ENCODE measurements around the gene MAPK11. TPM values are rescaled to one million over a fixed set of nuclear protein-coding genes. Genes with fewer than 3 reads are reported as not detected.

Gene MAPK11
- total and polyA plus RNA-seq, 9 of the 15 experiments (the other 6 are each of a cell fraction or from before 2014, with no cell fraction given): 0.06 to 14.6 (median 5.3) TPM

DNA sequence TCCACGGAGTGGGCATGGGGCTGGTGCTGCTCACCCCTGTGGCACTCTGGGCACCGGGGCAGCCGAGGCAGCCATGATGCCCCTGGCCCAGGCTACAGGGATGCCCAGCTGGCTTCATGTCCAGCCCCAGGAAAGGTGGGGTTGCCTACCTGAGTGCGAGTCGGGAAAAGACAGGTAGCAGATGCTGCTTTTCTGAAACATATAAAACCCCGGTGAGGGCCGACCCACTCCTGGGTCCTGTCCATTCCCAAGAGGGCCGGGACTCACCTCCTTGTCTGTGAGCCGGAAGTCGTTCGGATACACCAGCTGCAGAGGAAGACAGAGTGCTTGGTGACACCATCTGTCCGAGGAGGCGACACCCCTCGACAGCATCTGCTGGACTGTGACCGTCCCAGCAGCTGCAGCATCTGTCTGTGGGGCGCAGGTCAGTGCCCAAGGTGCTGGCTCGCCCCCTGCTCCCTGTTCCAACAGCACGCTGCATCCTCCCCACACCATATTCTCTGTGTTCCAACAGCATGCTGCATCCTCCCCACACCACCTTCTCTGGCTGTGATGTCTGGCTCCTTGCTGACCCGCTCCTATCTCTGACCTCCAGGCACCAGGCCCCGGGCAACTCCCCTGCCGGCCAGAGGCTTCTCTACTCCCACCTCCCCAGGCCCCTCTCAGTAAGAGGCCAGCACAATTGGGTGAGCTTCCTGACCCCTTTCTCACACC is 48.7 kb upstream of the MAPK11 start (continued):
- TF ChIP-seq, protein P1, sequence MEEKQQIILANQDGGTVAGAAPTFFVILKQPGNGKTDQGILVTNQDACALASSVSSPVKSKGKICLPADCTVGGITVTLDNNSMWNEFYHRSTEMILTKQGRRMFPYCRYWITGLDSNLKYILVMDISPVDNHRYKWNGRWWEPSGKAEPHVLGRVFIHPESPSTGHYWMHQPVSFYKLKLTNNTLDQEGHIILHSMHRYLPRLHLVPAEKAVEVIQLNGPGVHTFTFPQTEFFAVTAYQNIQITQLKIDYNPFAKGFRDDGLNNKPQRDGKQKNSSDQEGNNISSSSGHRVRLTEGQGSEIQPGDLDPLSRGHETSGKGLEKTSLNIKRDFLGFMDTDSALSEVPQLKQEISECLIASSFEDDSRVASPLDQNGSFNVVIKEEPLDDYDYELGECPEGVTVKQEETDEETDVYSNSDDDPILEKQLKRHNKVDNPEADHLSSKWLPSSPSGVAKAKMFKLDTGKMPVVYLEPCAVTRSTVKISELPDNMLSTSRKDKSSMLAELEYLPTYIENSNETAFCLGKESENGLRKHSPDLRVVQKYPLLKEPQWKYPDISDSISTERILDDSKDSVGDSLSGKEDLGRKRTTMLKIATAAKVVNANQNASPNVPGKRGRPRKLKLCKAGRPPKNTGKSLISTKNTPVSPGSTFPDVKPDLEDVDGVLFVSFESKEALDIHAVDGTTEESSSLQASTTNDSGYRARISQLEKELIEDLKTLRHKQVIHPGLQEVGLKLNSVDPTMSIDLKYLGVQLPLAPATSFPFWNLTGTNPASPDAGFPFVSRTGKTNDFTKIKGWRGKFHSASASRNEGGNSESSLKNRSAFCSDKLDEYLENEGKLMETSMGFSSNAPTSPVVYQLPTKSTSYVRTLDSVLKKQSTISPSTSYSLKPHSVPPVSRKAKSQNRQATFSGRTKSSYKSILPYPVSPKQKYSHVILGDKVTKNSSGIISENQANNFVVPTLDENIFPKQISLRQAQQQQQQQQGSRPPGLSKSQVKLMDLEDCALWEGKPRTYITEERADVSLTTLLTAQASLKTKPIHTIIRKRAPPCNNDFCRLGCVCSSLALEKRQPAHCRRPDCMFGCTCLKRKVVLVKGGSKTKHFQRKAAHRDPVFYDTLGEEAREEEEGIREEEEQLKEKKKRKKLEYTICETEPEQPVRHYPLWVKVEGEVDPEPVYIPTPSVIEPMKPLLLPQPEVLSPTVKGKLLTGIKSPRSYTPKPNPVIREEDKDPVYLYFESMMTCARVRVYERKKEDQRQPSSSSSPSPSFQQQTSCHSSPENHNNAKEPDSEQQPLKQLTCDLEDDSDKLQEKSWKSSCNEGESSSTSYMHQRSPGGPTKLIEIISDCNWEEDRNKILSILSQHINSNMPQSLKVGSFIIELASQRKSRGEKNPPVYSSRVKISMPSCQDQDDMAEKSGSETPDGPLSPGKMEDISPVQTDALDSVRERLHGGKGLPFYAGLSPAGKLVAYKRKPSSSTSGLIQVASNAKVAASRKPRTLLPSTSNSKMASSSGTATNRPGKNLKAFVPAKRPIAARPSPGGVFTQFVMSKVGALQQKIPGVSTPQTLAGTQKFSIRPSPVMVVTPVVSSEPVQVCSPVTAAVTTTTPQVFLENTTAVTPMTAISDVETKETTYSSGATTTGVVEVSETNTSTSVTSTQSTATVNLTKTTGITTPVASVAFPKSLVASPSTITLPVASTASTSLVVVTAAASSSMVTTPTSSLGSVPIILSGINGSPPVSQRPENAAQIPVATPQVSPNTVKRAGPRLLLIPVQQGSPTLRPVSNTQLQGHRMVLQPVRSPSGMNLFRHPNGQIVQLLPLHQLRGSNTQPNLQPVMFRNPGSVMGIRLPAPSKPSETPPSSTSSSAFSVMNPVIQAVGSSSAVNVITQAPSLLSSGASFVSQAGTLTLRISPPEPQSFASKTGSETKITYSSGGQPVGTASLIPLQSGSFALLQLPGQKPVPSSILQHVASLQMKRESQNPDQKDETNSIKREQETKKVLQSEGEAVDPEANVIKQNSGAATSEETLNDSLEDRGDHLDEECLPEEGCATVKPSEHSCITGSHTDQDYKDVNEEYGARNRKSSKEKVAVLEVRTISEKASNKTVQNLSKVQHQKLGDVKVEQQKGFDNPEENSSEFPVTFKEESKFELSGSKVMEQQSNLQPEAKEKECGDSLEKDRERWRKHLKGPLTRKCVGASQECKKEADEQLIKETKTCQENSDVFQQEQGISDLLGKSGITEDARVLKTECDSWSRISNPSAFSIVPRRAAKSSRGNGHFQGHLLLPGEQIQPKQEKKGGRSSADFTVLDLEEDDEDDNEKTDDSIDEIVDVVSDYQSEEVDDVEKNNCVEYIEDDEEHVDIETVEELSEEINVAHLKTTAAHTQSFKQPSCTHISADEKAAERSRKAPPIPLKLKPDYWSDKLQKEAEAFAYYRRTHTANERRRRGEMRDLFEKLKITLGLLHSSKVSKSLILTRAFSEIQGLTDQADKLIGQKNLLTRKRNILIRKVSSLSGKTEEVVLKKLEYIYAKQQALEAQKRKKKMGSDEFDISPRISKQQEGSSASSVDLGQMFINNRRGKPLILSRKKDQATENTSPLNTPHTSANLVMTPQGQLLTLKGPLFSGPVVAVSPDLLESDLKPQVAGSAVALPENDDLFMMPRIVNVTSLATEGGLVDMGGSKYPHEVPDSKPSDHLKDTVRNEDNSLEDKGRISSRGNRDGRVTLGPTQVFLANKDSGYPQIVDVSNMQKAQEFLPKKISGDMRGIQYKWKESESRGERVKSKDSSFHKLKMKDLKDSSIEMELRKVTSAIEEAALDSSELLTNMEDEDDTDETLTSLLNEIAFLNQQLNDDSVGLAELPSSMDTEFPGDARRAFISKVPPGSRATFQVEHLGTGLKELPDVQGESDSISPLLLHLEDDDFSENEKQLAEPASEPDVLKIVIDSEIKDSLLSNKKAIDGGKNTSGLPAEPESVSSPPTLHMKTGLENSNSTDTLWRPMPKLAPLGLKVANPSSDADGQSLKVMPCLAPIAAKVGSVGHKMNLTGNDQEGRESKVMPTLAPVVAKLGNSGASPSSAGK (IDR thresholded peaks at IDR 0.05): peak; percentile 65; the same call in 1 of the 2 replicates
- TF ChIP-seq, protein P2, sequence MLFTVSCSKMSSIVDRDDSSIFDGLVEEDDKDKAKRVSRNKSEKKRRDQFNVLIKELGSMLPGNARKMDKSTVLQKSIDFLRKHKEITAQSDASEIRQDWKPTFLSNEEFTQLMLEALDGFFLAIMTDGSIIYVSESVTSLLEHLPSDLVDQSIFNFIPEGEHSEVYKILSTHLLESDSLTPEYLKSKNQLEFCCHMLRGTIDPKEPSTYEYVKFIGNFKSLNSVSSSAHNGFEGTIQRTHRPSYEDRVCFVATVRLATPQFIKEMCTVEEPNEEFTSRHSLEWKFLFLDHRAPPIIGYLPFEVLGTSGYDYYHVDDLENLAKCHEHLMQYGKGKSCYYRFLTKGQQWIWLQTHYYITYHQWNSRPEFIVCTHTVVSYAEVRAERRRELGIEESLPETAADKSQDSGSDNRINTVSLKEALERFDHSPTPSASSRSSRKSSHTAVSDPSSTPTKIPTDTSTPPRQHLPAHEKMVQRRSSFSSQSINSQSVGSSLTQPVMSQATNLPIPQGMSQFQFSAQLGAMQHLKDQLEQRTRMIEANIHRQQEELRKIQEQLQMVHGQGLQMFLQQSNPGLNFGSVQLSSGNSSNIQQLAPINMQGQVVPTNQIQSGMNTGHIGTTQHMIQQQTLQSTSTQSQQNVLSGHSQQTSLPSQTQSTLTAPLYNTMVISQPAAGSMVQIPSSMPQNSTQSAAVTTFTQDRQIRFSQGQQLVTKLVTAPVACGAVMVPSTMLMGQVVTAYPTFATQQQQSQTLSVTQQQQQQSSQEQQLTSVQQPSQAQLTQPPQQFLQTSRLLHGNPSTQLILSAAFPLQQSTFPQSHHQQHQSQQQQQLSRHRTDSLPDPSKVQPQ (CRISPR knock-in tag; IDR thresholded peaks at IDR 0.05; ENCODE audit: borderline replicate concordance): no peak
- TF ChIP-seq XRCC4 (IDR thresholded peaks at IDR 0.05; ENCODE audit: extremely low read depth, insufficient read depth, insufficient read length): no peak
- no peak for TF ChIP-seq ZNF431 (CRISPR knock-in tag; IDR thresholded peaks at IDR 0.05)
- no peak for TF ChIP-seq RFX7 (CRISPR knock-in tag; IDR thresholded peaks at IDR 0.05)
- no peak for TF ChIP-seq EHMT2 (IDR thresholded peaks at IDR 0.05)

Measured in K562 (cell line).